Endothelial cell of umbilical vein (primary cell): Measurements from ENCODE around the gene EXOC6. TPM values are rescaled to one million over a fixed set of nuclear protein-coding genes. Genes with fewer than 3 reads are reported as not detected.

Source experiments
- BruUV-seq: library from RNA; stranded (reverse); fragments of 400-500 nt; replicated peaks from 2 replicates; lab custom pipeline; 2021; lab: Mats Ljungman, UMichigan
- CTCF ChIA-PET: fragments of 300-600, 350-600 bp; sonication (Branson Sonifier 250); formaldehyde crosslinking; loops from one replicate; lab custom pipeline; 2021; ENCODE audit warnings: antibody characterized with exemption, inconsistent platforms; lab: Charles Lee
- POLR2A ChIA-PET: fragments of 300-600, 350-600 bp; sonication (Branson Sonifier 250); formaldehyde crosslinking; loops from one replicate; lab custom pipeline; 2021; ENCODE audit warnings: antibody characterized with exemption, inconsistent platforms; lab: Charles Lee
- DNase-seq: peaks from one replicate; pipeline ENCODE4 v3.0.0-alpha.2; 2011; ENCODE audit warnings: low read depth, low spot score
- FAIRE-seq: peaks from 2 replicates; lab custom pipeline; 2011; peaks lifted over from hg19 to GRCh38; lab: Jason Lieb, UNC
- H2AFZ ChIP-seq: 2 replicates; pipeline ENCODE4 v1.6.0; 2012; ENCODE audit warnings: low read depth, low read length, control low read depth, inconsistent platforms
- H3K27ac ChIP-seq: 2 replicates; pipeline ENCODE4 v1.5.1; 2011; ENCODE audit warnings: low read depth, mild to moderate bottlenecking, control low read depth, low read length, moderate library complexity; ENCODE audit not compliant: insufficient read depth
- H3K27me3 ChIP-seq, 2 experiments: 2 replicates each; pipeline versions ENCODE4 v1.6.0 to v1.6.1; 2011; ENCODE audit warnings: low read length in 2 of 2, mixed read lengths in 1 of 2; ENCODE audit not compliant: control insufficient read depth in 2 of 2, insufficient read depth in 2 of 2
- H3K36me3 ChIP-seq, 2 experiments: 2 replicates in 1 of 2; 3 replicates in 1 of 2; pipeline ENCODE4 v1.5.1; 2011; ENCODE audit warnings: low read length in 2 of 2, mild to moderate bottlenecking in 1 of 2, moderate library complexity in 1 of 2; ENCODE audit not compliant: control insufficient read depth in 2 of 2, insufficient read depth in 2 of 2; ENCODE audit errors: extremely low read depth in 1 of 2
- H3K4me1 ChIP-seq: 3 replicates; pipeline ENCODE4 v1.5.1; 2011; ENCODE audit warnings: mild to moderate bottlenecking, low read length; ENCODE audit not compliant: control insufficient read depth, insufficient read depth; ENCODE audit errors: extremely low read depth
- H3K4me2 ChIP-seq: 2 replicates; pipeline ENCODE4 v1.6.1; 2011; ENCODE audit warnings: low read length, control low read depth, mixed read lengths; ENCODE audit not compliant: insufficient read depth
- H3K4me3 ChIP-seq, 3 experiments: fragments of 200-600 bp in 1 of 3; sonication (generic), shearing (Covaris generic) in 1 of 3; replicated peaks in 1 of 3; 2 replicates each; pipeline ENCODE4 v1.5.1; 2011 to 2016; ENCODE audit warnings: control low read depth in 3 of 3, low read length in 3 of 3, mild to moderate bottlenecking in 2 of 3, inconsistent platforms in 1 of 3, low read depth in 1 of 3, moderate library complexity in 1 of 3; ENCODE audit not compliant: insufficient read depth in 1 of 3
- H3K79me2 ChIP-seq: 2 replicates; pipeline ENCODE4 v1.6.0; 2012; ENCODE audit warnings: low read length, inconsistent platforms; ENCODE audit not compliant: control insufficient read depth, insufficient read depth
- H3K9ac ChIP-seq: replicated peaks from 2 replicates; pipeline ENCODE3; 2011; ENCODE audit warnings: low read length, control low read depth; ENCODE audit not compliant: insufficient read depth; ENCODE audit errors: extremely low read depth
- H3K9me1 ChIP-seq: replicated peaks from 3 replicates; pipeline ENCODE4 v1.6.0; 2011; ENCODE audit warnings: mild to moderate bottlenecking, low read length; ENCODE audit not compliant: control insufficient read depth, insufficient read depth; ENCODE audit errors: extremely low read depth
- H3K9me3 ChIP-seq: replicated peaks from 2 replicates; pipeline ENCODE4 v1.5.1; 2012; ENCODE audit warnings: low read length, inconsistent platforms; ENCODE audit not compliant: control insufficient read depth, insufficient read depth
- H4K20me1 ChIP-seq: replicated peaks from 2 replicates; pipeline ENCODE3; 2011; ENCODE audit warnings: mild to moderate bottlenecking, low read length; ENCODE audit not compliant: control insufficient read depth, insufficient read depth; ENCODE audit errors: extremely low read depth
- CTCF ChIP-seq, 2 donors: IDR thresholded peaks; 1 replicate in 1 of 2; 2 replicates in 1 of 2; pipeline ENCODE4 v1.5.1; 2011; ENCODE audit warnings: low read length in 2 of 2, mild to moderate bottlenecking in 2 of 2, moderate library complexity in 2 of 2, control low read depth in 1 of 2, inconsistent platforms in 1 of 2, low read depth in 1 of 2; ENCODE audit not compliant: insufficient read depth in 1 of 2; ENCODE audit errors: extremely low read depth in 1 of 2
- EZH2 ChIP-seq: IDR thresholded peaks from 2 replicates; pipeline ENCODE4 v1.6.1; 2012; ENCODE audit warnings: borderline replicate concordance, low read depth, mild to moderate bottlenecking, moderate library complexity, low read length, inconsistent platforms; ENCODE audit not compliant: severe bottlenecking
- FOS ChIP-seq: IDR thresholded peaks from 2 replicates; pipeline ENCODE4 v1.6.1; 2011; ENCODE audit warnings: mild to moderate bottlenecking, low read length, moderate library complexity, borderline replicate concordance; ENCODE audit not compliant: insufficient read depth
- JUN ChIP-seq: IDR thresholded peaks from 2 replicates; pipeline ENCODE4 v1.6.1; 2011; ENCODE audit warnings: borderline replicate concordance, low read depth; ENCODE audit not compliant: insufficient read length, insufficient read depth
- MYC ChIP-seq: IDR thresholded peaks from one replicate; pipeline ENCODE4 v1.6.1; 2011; ENCODE audit warnings: mild to moderate bottlenecking, low read depth, low read length
- POLR2A ChIP-seq: IDR thresholded peaks from 2 replicates; pipeline ENCODE4 v1.6.1; 2012; ENCODE audit warnings: low read depth, mild to moderate bottlenecking, control low read depth, low read length
- POLR2AphosphoS5 ChIP-seq: IDR thresholded peaks from 2 replicates; pipeline ENCODE4 v1.6.1; 2012; ENCODE audit warnings: low read depth, mild to moderate bottlenecking, control low read depth, low read length, moderate library complexity; ENCODE audit not compliant: insufficient read depth
- dilution Hi-C: fragments of 300-500 bp; cut with MboI; formaldehyde crosslinking; loops from one replicate; pipeline ENCODE4 v1.15.0; 2019; ENCODE audit warnings: low sequenced_read_pairs; ENCODE audit not compliant: extremely low pct_ligation_motif_present
- intact Hi-C: fragments of 100-400 bp; cut with micrococcal nuclease; formaldehyde crosslinking; loops from one replicate; pipeline ENCODE4 v1.10.0; 2022
- polyA plus RNA-seq, 4 experiments: library from polyadenylated mRNA; depleted of rRNA in 3 of 4; stranded (reverse) in 3 of 4; unstranded in 1 of 4; fragments of >200 nt; gene quantifications; 2 replicates each; pipeline versions ENCODE4 v1.2.1 to v1.2.3, GENCODE V29; 2011 to 2012; ENCODE audit warnings: missing spikeins in 1 of 4
- total RNA-seq: library from RNA; stranded (reverse); gene quantifications from 2 replicates; pipeline ENCODE4 v1.2.3, GENCODE V29; 2021
- TF ChIP-seq, protein P1 (sequence below): IDR thresholded peaks from 2 replicates; pipeline ENCODE4 v1.6.1; 2011; ENCODE audit not compliant: insufficient read depth, insufficient read length

Gene EXOC6
- total and polyA plus RNA-seq, 2 donors (not counting 3 experiments of a cell fraction or from before 2014, with no cell fraction given): 72.6 to 108 TPM

GRCh38 chr10:92997620-92998019 is 149.3 kb downstream of the EXOC6 start:
- Histone ChIP-seq H3K4me2 (no peak overlapping the region), H3K36me3 (peaks cover 3 to 5% of the 10 kb centered on the region in 2 experiments), H3K9me1 (no peaks in the 10 kb centered on the region), H3K27ac (no peak overlapping the region), H3K4me3 (no peak overlapping the region), H3K4me1 (no peaks in the 10 kb centered on the region), H3K9ac (no peak overlapping the region), H4K20me1 (peaks cover 2% of the 10 kb centered on the region), H3K79me2 (no peaks in the 10 kb centered on the region), H3K27me3 (no peaks in the 10 kb centered on the region), H2AFZ (no peak overlapping the region), H3K9me3 (no peaks in the 10 kb centered on the region)
- BruUV-seq: no TSS peak
- ChIA-PET CTCF (interaction anchor here (1.1 to 3.7 kb wide), 4 partner anchors 8 to 33 kb away, joined by 3 to 20 read pairs (median 5); no protein-coding TSS in a partner anchor), POLR2A (no interaction called here)
- no peak for FAIRE-seq
- intact Hi-C loops: no loop called here
- TF ChIP-seq EZH2 (no peak), POLR2A (no peak), JUN (no peak), MYC (no peak), POLR2AphosphoS5 (no peak)
- TF ChIP-seq, protein P1, sequence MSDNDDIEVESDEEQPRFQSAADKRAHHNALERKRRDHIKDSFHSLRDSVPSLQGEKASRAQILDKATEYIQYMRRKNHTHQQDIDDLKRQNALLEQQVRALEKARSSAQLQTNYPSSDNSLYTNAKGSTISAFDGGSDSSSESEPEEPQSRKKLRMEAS: no peak
- DNase-seq: no peak
- dilution Hi-C loops: no loop called here

DNA sequence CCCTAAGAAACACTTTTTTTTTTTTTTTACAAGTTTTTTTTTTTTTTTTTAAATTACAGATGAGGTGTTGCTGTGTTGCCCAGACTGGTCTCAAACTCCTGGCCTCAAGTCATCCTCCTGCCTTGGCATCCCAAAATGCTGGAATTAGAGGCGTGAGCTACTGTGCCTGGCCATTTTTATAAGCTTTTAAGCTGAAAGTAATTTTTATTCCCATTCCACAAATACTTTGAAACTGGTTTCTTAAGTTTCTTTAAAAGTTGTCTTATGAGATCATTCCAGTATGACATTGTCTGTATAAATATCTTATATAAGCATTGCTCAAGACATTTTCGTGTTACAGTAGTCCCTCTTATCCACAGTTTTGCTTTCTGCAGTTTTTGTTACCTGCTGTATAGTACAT is 150.9 kb downstream of the EXOC6 start:
- Histone ChIP-seq H3K9ac (no peak overlapping the region), H3K9me1 (peaks cover 2% of the 10 kb centered on the region), H3K36me3 (peaks cover 5 to 8% of the 10 kb centered on the region in 2 experiments), H3K9me3 (no peaks in the 10 kb centered on the region), H3K4me2 (no peak overlapping the region), H3K27me3 (no peaks in the 10 kb centered on the region), H4K20me1 (no peaks in the 10 kb centered on the region), H3K79me2 (no peaks in the 10 kb centered on the region), H3K4me3 (no peak overlapping the region), H3K4me1 (no peaks in the 10 kb centered on the region), H3K27ac (no peak overlapping the region), H2AFZ (no peak overlapping the region)
- ChIA-PET CTCF (interaction anchor here (1.1 to 1.4 kb wide), 2 partner anchors 12 to 14 kb away, joined by 3 to 4 read pairs; no protein-coding TSS in a partner anchor), POLR2A (no interaction called here)
- TF ChIP-seq CTCF (IDR thresholded peaks at IDR 0.05; ENCODE audit: extremely low read depth in 1 of 2, insufficient read depth in 1 of 2, low read depth in 1 of 2, low read length in 2 of 2) (no peak), FOS (no peak)
- intact Hi-C loops: no loop called here
- dilution Hi-C loops: no loop called here
- BruUV-seq: no TSS peak
- DNase-seq (no peak), FAIRE-seq (no peak)
